H1 (cell line): Measurements from ENCODE around the gene MT2A.

ENCODE experiments used
- ATF3 ChIP-seq: IDR thresholded peaks from 2 replicates; pipeline ENCODE4 v1.6.1; 2011; ENCODE audit warnings: low read depth, mild to moderate bottlenecking, low read length; ENCODE audit not compliant: insufficient read depth
- CTCF ChIP-seq, 3 experiments: IDR thresholded peaks; 1 replicate in 2 of 3; 2 replicates in 1 of 3; pipeline versions ENCODE4 v1.5.1 to v1.6.1; 2011; ENCODE audit warnings: low read length in 3 of 3, mild to moderate bottlenecking in 3 of 3, inconsistent platforms in 2 of 3, low read depth in 1 of 3, moderate library complexity in 1 of 3; ENCODE audit not compliant: insufficient read depth in 1 of 3; ENCODE audit errors: control extremely low read depth in 1 of 3
- EP300 ChIP-seq, 2 experiments: IDR thresholded peaks; 1 replicate in 1 of 2; 2 replicates in 1 of 2; pipeline ENCODE4 v1.6.1; 2011 to 2012; ENCODE audit warnings: low read depth in 2 of 2, low read length in 2 of 2, mild to moderate bottlenecking in 2 of 2, borderline replicate concordance in 1 of 2, inconsistent platforms in 1 of 2, moderate library complexity in 1 of 2
- JUND ChIP-seq: IDR thresholded peaks from 2 replicates; pipeline ENCODE4 v1.6.1; 2011; ENCODE audit warnings: mild to moderate bottlenecking, improper control_type of control experiment, low read length
- POLR2A ChIP-seq, 2 experiments: IDR thresholded peaks; 1 replicate in 1 of 2; 2 replicates in 1 of 2; pipeline ENCODE4 v1.6.1; 2011; ENCODE audit warnings: low read depth in 2 of 2, low read length in 2 of 2, mild to moderate bottlenecking in 2 of 2; ENCODE audit errors: control extremely low read depth in 1 of 2
- POLR2AphosphoS5 ChIP-seq: IDR thresholded peaks from 2 replicates; pipeline ENCODE4 v1.6.1; 2011; ENCODE audit warnings: low read depth, low read length
- RAD21 ChIP-seq, 2 experiments: IDR thresholded peaks in 1 of 2; conservative IDR thresholded peaks in 1 of 2; 2 replicates each; pipeline ENCODE4 v1.6.1; 2011; ENCODE audit warnings: low read depth in 2 of 2, low read length in 2 of 2, improper control_type of control experiment in 1 of 2, inconsistent platforms in 1 of 2, mild to moderate bottlenecking in 1 of 2, moderate library complexity in 1 of 2
- SIN3A ChIP-seq, 2 experiments: IDR thresholded peaks in 1 of 2; conservative IDR thresholded peaks in 1 of 2; 2 replicates each; pipeline ENCODE4 v1.6.1; 2011 to 2012; ENCODE audit warnings: low read length in 2 of 2, improper control_type of control experiment in 1 of 2, low read depth in 1 of 2, mild to moderate bottlenecking in 1 of 2
- SP1 ChIP-seq: IDR thresholded peaks from 2 replicates; pipeline ENCODE4 v1.6.1; 2011; ENCODE audit warnings: low read depth, low read length
- TAF1 ChIP-seq: IDR thresholded peaks from 2 replicates; pipeline ENCODE4 v1.6.1; 2011; ENCODE audit warnings: mild to moderate bottlenecking, low read depth, low read length
- USF2 ChIP-seq: IDR thresholded peaks from 2 replicates; pipeline ENCODE4 v1.6.1; 2011; ENCODE audit warnings: low read length, improper control_type of control experiment
- TF ChIP-seq, protein P1 (sequence below): fragments of 300-600 bp; sonication (generic); IDR thresholded peaks from 2 replicates; pipeline ENCODE4 v1.7.1; 2012; ENCODE audit warnings: low read length, moderate library complexity, mild to moderate bottlenecking, inconsistent platforms; ENCODE audit not compliant: insufficient replicate concordance

DNA sequence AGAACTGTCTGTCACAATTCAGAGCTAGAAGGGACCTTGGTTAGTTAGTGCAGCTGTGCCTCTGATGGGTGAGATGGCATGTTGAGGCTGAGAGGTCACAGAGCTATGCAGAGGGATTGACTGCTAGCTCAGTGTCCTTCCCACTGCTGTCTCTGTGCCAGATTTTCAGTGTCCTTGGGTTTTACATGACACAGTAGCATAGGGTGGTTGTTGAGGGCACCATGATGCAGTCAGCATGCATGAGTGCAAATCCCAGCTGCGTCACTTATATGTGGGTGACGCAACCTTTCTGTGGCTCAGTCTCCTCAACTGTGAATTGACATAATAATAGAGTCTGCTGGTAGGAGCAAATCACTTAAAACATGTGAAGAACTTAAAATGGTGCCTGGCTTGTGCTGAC lies 32.8 kb downstream of the MT2A start:
- no peak for TF ChIP-seq ATF3
- no peak for TF ChIP-seq CTCF (IDR thresholded peaks at IDR 0.05; ENCODE audit: control extremely low read depth in 1 of 3, insufficient read depth in 1 of 3, low read depth in 1 of 3, low read length in 3 of 3)
- no peak for TF ChIP-seq USF2
- no peak for TF ChIP-seq POLR2A (IDR thresholded peaks at IDR 0.05; ENCODE audit: control extremely low read depth in 1 of 2, low read depth in 2 of 2, low read length in 2 of 2)
- TF ChIP-seq, protein P1, sequence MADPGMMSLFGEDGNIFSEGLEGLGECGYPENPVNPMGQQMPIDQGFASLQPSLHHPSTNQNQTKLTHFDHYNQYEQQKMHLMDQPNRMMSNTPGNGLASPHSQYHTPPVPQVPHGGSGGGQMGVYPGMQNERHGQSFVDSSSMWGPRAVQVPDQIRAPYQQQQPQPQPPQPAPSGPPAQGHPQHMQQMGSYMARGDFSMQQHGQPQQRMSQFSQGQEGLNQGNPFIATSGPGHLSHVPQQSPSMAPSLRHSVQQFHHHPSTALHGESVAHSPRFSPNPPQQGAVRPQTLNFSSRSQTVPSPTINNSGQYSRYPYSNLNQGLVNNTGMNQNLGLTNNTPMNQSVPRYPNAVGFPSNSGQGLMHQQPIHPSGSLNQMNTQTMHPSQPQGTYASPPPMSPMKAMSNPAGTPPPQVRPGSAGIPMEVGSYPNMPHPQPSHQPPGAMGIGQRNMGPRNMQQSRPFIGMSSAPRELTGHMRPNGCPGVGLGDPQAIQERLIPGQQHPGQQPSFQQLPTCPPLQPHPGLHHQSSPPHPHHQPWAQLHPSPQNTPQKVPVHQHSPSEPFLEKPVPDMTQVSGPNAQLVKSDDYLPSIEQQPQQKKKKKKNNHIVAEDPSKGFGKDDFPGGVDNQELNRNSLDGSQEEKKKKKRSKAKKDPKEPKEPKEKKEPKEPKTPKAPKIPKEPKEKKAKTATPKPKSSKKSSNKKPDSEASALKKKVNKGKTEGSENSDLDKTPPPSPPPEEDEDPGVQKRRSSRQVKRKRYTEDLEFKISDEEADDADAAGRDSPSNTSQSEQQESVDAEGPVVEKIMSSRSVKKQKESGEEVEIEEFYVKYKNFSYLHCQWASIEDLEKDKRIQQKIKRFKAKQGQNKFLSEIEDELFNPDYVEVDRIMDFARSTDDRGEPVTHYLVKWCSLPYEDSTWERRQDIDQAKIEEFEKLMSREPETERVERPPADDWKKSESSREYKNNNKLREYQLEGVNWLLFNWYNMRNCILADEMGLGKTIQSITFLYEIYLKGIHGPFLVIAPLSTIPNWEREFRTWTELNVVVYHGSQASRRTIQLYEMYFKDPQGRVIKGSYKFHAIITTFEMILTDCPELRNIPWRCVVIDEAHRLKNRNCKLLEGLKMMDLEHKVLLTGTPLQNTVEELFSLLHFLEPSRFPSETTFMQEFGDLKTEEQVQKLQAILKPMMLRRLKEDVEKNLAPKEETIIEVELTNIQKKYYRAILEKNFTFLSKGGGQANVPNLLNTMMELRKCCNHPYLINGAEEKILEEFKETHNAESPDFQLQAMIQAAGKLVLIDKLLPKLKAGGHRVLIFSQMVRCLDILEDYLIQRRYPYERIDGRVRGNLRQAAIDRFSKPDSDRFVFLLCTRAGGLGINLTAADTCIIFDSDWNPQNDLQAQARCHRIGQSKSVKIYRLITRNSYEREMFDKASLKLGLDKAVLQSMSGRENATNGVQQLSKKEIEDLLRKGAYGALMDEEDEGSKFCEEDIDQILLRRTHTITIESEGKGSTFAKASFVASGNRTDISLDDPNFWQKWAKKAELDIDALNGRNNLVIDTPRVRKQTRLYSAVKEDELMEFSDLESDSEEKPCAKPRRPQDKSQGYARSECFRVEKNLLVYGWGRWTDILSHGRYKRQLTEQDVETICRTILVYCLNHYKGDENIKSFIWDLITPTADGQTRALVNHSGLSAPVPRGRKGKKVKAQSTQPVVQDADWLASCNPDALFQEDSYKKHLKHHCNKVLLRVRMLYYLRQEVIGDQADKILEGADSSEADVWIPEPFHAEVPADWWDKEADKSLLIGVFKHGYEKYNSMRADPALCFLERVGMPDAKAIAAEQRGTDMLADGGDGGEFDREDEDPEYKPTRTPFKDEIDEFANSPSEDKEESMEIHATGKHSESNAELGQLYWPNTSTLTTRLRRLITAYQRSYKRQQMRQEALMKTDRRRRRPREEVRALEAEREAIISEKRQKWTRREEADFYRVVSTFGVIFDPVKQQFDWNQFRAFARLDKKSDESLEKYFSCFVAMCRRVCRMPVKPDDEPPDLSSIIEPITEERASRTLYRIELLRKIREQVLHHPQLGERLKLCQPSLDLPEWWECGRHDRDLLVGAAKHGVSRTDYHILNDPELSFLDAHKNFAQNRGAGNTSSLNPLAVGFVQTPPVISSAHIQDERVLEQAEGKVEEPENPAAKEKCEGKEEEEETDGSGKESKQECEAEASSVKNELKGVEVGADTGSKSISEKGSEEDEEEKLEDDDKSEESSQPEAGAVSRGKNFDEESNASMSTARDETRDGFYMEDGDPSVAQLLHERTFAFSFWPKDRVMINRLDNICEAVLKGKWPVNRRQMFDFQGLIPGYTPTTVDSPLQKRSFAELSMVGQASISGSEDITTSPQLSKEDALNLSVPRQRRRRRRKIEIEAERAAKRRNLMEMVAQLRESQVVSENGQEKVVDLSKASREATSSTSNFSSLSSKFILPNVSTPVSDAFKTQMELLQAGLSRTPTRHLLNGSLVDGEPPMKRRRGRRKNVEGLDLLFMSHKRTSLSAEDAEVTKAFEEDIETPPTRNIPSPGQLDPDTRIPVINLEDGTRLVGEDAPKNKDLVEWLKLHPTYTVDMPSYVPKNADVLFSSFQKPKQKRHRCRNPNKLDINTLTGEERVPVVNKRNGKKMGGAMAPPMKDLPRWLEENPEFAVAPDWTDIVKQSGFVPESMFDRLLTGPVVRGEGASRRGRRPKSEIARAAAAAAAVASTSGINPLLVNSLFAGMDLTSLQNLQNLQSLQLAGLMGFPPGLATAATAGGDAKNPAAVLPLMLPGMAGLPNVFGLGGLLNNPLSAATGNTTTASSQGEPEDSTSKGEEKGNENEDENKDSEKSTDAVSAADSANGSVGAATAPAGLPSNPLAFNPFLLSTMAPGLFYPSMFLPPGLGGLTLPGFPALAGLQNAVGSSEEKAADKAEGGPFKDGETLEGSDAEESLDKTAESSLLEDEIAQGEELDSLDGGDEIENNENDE: no peak
- no peak for TF ChIP-seq SIN3A (conservative IDR thresholded peaks at IDR 0.05 in 1 of 2, IDR thresholded peaks at IDR 0.05 in 1 of 2; ENCODE audit: low read depth in 1 of 2, low read length in 2 of 2)
- TF ChIP-seq POLR2AphosphoS5: no peak
- no peak for TF ChIP-seq SP1
- no peak for TF ChIP-seq EP300 (IDR thresholded peaks at IDR 0.05; ENCODE audit: borderline replicate concordance in 1 of 2, low read depth in 2 of 2, low read length in 2 of 2)
- TF ChIP-seq TAF1: no peak
- TF ChIP-seq RAD21 (IDR thresholded peaks at IDR 0.05 in 1 of 2, conservative IDR thresholded peaks at IDR 0.05 in 1 of 2; ENCODE audit: low read depth in 2 of 2, low read length in 2 of 2): no peak
- no peak for TF ChIP-seq JUND
